ENCODE data around the gene ATP13A1. TPM values are rescaled to one million over a fixed set of nuclear protein-coding genes. Genes with fewer than 3 reads are reported as not detected.

ATP13A1 gene
- total RNA-seq, 2 donors from 2014 or later = 77.0 to 79.8 TPM

- peaks cover 33% of the 10 kb centered on the region for H3K36me3 ChIP-seq (ENCODE audit: control insufficient read depth, insufficient read depth, low read length)
- no peak overlapping the region for H3K27ac Mint-ChIP-seq
- no peak overlapping the region for H3K9ac ChIP-seq (ENCODE audit: extremely low read depth, low read length, poor library complexity, severe bottlenecking)
- 96 to 97% methylated on average over 6 to 14 of the region's 14 CpGs for WGBS, 2 experiments (ENCODE audit: insufficient coverage in 1 of 2, insufficient read length in 1 of 2)
- H3K9me3 Mint-ChIP-seq = no peaks in the 10 kb centered on the region
- H3K27me3 ChIP-seq (ENCODE audit: control insufficient read depth, insufficient read depth, low read length, poor library complexity, severe bottlenecking) = no peaks in the 10 kb centered on the region
- no peak for TF ChIP-seq CTCF (conservative IDR thresholded peaks at IDR 0.05)
- no peaks in the 10 kb centered on the region for H3K27me3 Mint-ChIP-seq (ENCODE audit: insufficient read depth)
- no peak for DNase-seq
- no peaks in the 10 kb centered on the region for H3K9me3 ChIP-seq (ENCODE audit: control insufficient read depth, low read length)
- no peaks in the 10 kb centered on the region for H3K4me1 Mint-ChIP-seq
- no peak overlapping the region for H3K4me3 ChIP-seq (ENCODE audit: low read length)
- no peak overlapping the region for H3K4me3 Mint-ChIP-seq
- no peaks in the 10 kb centered on the region for H3K4me1 ChIP-seq (ENCODE audit: control insufficient read depth, insufficient read depth, low read length)
- H3K36me3 Mint-ChIP-seq (ENCODE audit: low read depth) = peaks cover 41% of the 10 kb centered on the region
- no peak overlapping the region for H3K27ac ChIP-seq (ENCODE audit: low read depth, low read length)
Observed at GRCh38 chr19:19635313-19635702, 28.2 kb downstream of the ATP13A1 start.

- no peaks in the 10 kb centered on the region for H3K4me1 ChIP-seq (ENCODE audit: control insufficient read depth, insufficient read depth, low read length)
- H3K9ac ChIP-seq (ENCODE audit: extremely low read depth, low read length, poor library complexity, severe bottlenecking) = no peak overlapping the region
- H3K36me3 ChIP-seq (ENCODE audit: control insufficient read depth, insufficient read depth, low read length) = peaks cover 36% of the 10 kb centered on the region
- H3K4me1 Mint-ChIP-seq = no peaks in the 10 kb centered on the region
- H3K4me3 Mint-ChIP-seq = no peak overlapping the region
- H3K9me3 Mint-ChIP-seq = no peaks in the 10 kb centered on the region
- H3K27me3 ChIP-seq (ENCODE audit: control insufficient read depth, insufficient read depth, low read length, poor library complexity, severe bottlenecking) = no peaks in the 10 kb centered on the region
- H3K9me3 ChIP-seq (ENCODE audit: control insufficient read depth, low read length) = no peaks in the 10 kb centered on the region
- no peaks in the 10 kb centered on the region for H3K27me3 Mint-ChIP-seq (ENCODE audit: insufficient read depth)
- no peak for DNase-seq
- WGBS, 2 experiments (ENCODE audit: insufficient coverage in 1 of 2, insufficient read length in 1 of 2) = 92 to 97% methylated on average over 30 to 36 of the region's 36 CpGs
- peaks cover 42% of the 10 kb centered on the region for H3K36me3 Mint-ChIP-seq (ENCODE audit: low read depth)
- H3K27ac ChIP-seq (ENCODE audit: low read depth, low read length) = no peak overlapping the region
- H3K27ac Mint-ChIP-seq = no peak overlapping the region
- TF ChIP-seq CTCF (conservative IDR thresholded peaks at IDR 0.05) = no peak
- no peak overlapping the region for H3K4me3 ChIP-seq (ENCODE audit: low read length)
Observed at GRCh38 chr19:19634516-19635312, 28.8 kb downstream of the ATP13A1 start.

GRCh38 chr19:19633711-19634515 is 29.6 kb downstream of the ATP13A1 start:
- no peak overlapping the region for H3K27ac ChIP-seq (ENCODE audit: low read depth, low read length)
- H3K4me3 ChIP-seq (ENCODE audit: low read length) = no peak overlapping the region
- WGBS, 2 experiments (ENCODE audit: insufficient coverage in 1 of 2, insufficient read length in 1 of 2) = 92 to 94% methylated on average over 13 to 22 of the region's 22 CpGs
- H3K9ac ChIP-seq (ENCODE audit: extremely low read depth, low read length, poor library complexity, severe bottlenecking) = no peak overlapping the region
- Mint-ChIP-seq H3K9me3 (no peaks in the 10 kb centered on the region), H3K4me1 (peaks cover under 1% of the 10 kb centered on the region), H3K27ac (no peak overlapping the region), H3K4me3 (no peak overlapping the region), H3K36me3 (ENCODE audit: low read depth) (peaks cover 42% of the 10 kb centered on the region), H3K27me3 (ENCODE audit: insufficient read depth) (no peaks in the 10 kb centered on the region)
- TF ChIP-seq CTCF (conservative IDR thresholded peaks at IDR 0.05) = no peak
- H3K9me3 ChIP-seq (ENCODE audit: control insufficient read depth, low read length) = no peaks in the 10 kb centered on the region
- H3K36me3 ChIP-seq (ENCODE audit: control insufficient read depth, insufficient read depth, low read length) = peaks cover 36% of the 10 kb centered on the region
- H3K27me3 ChIP-seq (ENCODE audit: control insufficient read depth, insufficient read depth, low read length, poor library complexity, severe bottlenecking) = no peaks in the 10 kb centered on the region
- DNase-seq = no peak
- H3K4me1 ChIP-seq (ENCODE audit: control insufficient read depth, insufficient read depth, low read length) = no peaks in the 10 kb centered on the region
